Gastroesophageal sphincter (tissue), 4 donors: ENCODE results near the gene PAH. TPM values are rescaled to one million over a fixed set of nuclear protein-coding genes. Genes with fewer than 3 reads are reported as not detected.

ENCODE experiments used
- ATAC-seq: fragments of 150-250 bp; one replicate; pipeline ENCODE4 v1.9.1; 2016; ENCODE audit warnings: mild to moderate bottlenecking, moderate library complexity
- H3K27ac ChIP-seq, 4 donors: fragments of 200-600 bp; sonication (generic) in 3 of 4; 1 replicate in 3 of 4; 2 replicates in 1 of 4; pipeline ENCODE4 v1.5.1; 2016 to 2019
- H3K27me3 ChIP-seq: fragments of 200-600 bp; sonication (generic); one replicate; pipeline ENCODE4 v1.5.1; 2019
- H3K36me3 ChIP-seq, 2 donors: fragments of 200-600 bp; sonication (generic); one replicate each; pipeline ENCODE4 v1.5.1; 2019; ENCODE audit warnings: control low read depth in 1 of 2
- H3K4me1 ChIP-seq, 3 donors: fragments of 200-600 bp; sonication (generic); 1 replicate in 2 of 3; 2 replicates in 1 of 3; pipeline ENCODE4 v1.5.1; 2016 to 2019; ENCODE audit warnings: control low read depth in 2 of 3
- H3K4me3 ChIP-seq, 2 donors: fragments of 200-600 bp; sonication (generic); one replicate each; pipeline ENCODE4 v1.5.1; 2019; ENCODE audit warnings: mild to moderate bottlenecking in 1 of 2, moderate library complexity in 1 of 2
- H3K9me3 ChIP-seq, 3 donors: fragments of 200-600 bp; sonication (generic); one replicate each; pipeline ENCODE4 v1.5.1; 2017 to 2019; ENCODE audit warnings: control low read depth in 2 of 3
- CTCF ChIP-seq, 4 experiments: fragments of 200-600 bp in 2 of 4; fragments of 450-650 bp in 2 of 4; sonication (generic) in 1 of 4; IDR thresholded peaks; one replicate each; pipeline ENCODE4 v1.5.1; 2017 to 2019; ENCODE audit warnings: antibody characterized with exemption in 4 of 4, mild to moderate bottlenecking in 2 of 4, moderate library complexity in 2 of 4
- EP300 ChIP-seq: sonication (generic); formaldehyde crosslinking; IDR thresholded peaks from one replicate; pipeline ENCODE4 v1.6.1; 2017; ENCODE audit warnings: antibody characterized with exemption, mild to moderate bottlenecking
- POLR2A ChIP-seq, 2 donors: fragments of 450-650 bp; IDR thresholded peaks; one replicate each; pipeline ENCODE4 v1.6.1; 2017; ENCODE audit warnings: antibody characterized with exemption in 2 of 2, mild to moderate bottlenecking in 2 of 2, moderate library complexity in 1 of 2
- POLR2AphosphoS5 ChIP-seq: sonication (generic); formaldehyde crosslinking; IDR thresholded peaks from one replicate; pipeline ENCODE4 v1.6.1; 2017; ENCODE audit warnings: antibody characterized with exemption
- WGBS, 2 donors: methylation state at CpG; one replicate each; pipeline ENCODE4 v1.1.5; 2018; ENCODE audit warnings: low coverage in 1 of 2; 5-methylcytosine and 5-hydroxymethylcytosine counted together
- total RNA-seq, 4 donors: library from RNA; depleted of rRNA; stranded (reverse); fragments of >200 nt; gene quantifications; one replicate each; pipeline ENCODE4 v1.1.0, GENCODE V29; 2016

PAH gene
- total RNA-seq, 4 donors from 2014 or later: 0.67 TPM; not detected in 3

- Histone ChIP-seq H3K9me3 (no peaks in the 10 kb centered on the region), H3K4me1 (no peaks in the 10 kb centered on the region), H3K4me3 (no peak overlapping the region), H3K27ac (no peak overlapping the region), H3K36me3 (no peaks in the 10 kb centered on the region), H3K27me3 (no peaks in the 10 kb centered on the region)
- WGBS, 2 donors: 58 to 59% methylated on average over 3 to 6 of the region's 6 CpGs
- TF ChIP-seq CTCF (IDR thresholded peaks at IDR 0.05) (no peak), POLR2AphosphoS5 (no peak), EP300 (no peak), POLR2A (IDR thresholded peaks at IDR 0.05) (no peak)
- ATAC-seq: no peak
Observed at GRCh38 chr12:102865821-102866615, 51.0 kb downstream of the PAH start.

- no peak for TF ChIP-seq EP300
- H3K4me3 ChIP-seq: no peak overlapping the region
- WGBS, 2 donors: 47% methylated on average over 2 of the region's 2 CpGs; no CpG with 5 or more reads in 1 of the 2 donors
- no peaks in the 10 kb centered on the region for H3K36me3 ChIP-seq
- H3K4me1 ChIP-seq: no peaks in the 10 kb centered on the region
- H3K27me3 ChIP-seq: no peaks in the 10 kb centered on the region
- no peak for ATAC-seq
- H3K27ac ChIP-seq: no peak overlapping the region
- H3K9me3 ChIP-seq: peaks cover 0 to 5% (median 0%) of the 10 kb centered on the region in 3 donors
Observed at GRCh38 chr12:102862486-102862885, 54.6 kb downstream of the PAH start.

GRCh38 chr12:102851246-102851645, 65.8 kb downstream of the PAH start:
- ATAC-seq: no peak
- WGBS, 2 donors: 60% methylated on average over 1 of the region's 2 CpGs; no CpG with 5 or more reads in 1 of the 2 donors
- no peak overlapping the region for H3K4me3 ChIP-seq

GRCh38 chr12:102849722-102850447, 67.2 kb downstream of the PAH start:
- Histone ChIP-seq H3K36me3 (no peaks in the 10 kb centered on the region), H3K9me3 (no peaks in the 10 kb centered on the region), H3K27ac (no peak overlapping the region), H3K4me1 (no peaks in the 10 kb centered on the region), H3K27me3 (peaks cover 12% of the 10 kb centered on the region), H3K4me3 (no peak overlapping the region)
- TF ChIP-seq POLR2A (IDR thresholded peaks at IDR 0.05): no peak
- no peak for TF ChIP-seq EP300
- no peak for TF ChIP-seq POLR2AphosphoS5
- no peak for TF ChIP-seq CTCF (IDR thresholded peaks at IDR 0.05)
- 64 to 88% methylated on average over 4 of the region's 4 CpGs for WGBS, 2 donors
- no peak for ATAC-seq

More at GRCh38 chr12:102851246-102851645, 65.8 kb downstream of the PAH start:
- H3K9me3 ChIP-seq: no peaks in the 10 kb centered on the region
- H3K36me3 ChIP-seq: no peaks in the 10 kb centered on the region
- H3K4me1 ChIP-seq: no peaks in the 10 kb centered on the region
- TF ChIP-seq POLR2A (IDR thresholded peaks at IDR 0.05) (no peak), POLR2AphosphoS5 (no peak), CTCF (IDR thresholded peaks at IDR 0.05) (no peak), EP300 (no peak)
- no peak overlapping the region for H3K27ac ChIP-seq
- peaks cover 6% of the 10 kb centered on the region for H3K27me3 ChIP-seq

- no peak for ATAC-seq
- TF ChIP-seq POLR2A (IDR thresholded peaks at IDR 0.05) (no peak), POLR2AphosphoS5 (no peak), EP300 (no peak), CTCF (IDR thresholded peaks at IDR 0.05) (no peak)
- WGBS, 2 donors: 78 to 95% methylated on average over 3 of the region's 3 CpGs
- H3K9me3 ChIP-seq: no peaks in the 10 kb centered on the region
- no peak overlapping the region for H3K27ac ChIP-seq
- H3K4me3 ChIP-seq: no peak overlapping the region
- no peaks in the 10 kb centered on the region for H3K4me1 ChIP-seq
- peaks cover 12% of the 10 kb centered on the region for H3K27me3 ChIP-seq
- no peaks in the 10 kb centered on the region for H3K36me3 ChIP-seq
Observed at GRCh38 chr12:102848832-102849231, 68.2 kb downstream of the PAH start.
